ENCODE measurements around the gene GJA9. TPM values are rescaled to one million over a fixed set of nuclear protein-coding genes. Genes with fewer than 3 reads are reported as not detected.

GJA9 gene
- total and polyA plus RNA-seq, 2 experiments from 2014 or later = 0.21 TPM; not detected in 1

GRCh38 chr1:38858833-38859560 is 22.4 kb downstream of the GJA9 start (continued):
- TF ChIP-seq, protein P1, sequence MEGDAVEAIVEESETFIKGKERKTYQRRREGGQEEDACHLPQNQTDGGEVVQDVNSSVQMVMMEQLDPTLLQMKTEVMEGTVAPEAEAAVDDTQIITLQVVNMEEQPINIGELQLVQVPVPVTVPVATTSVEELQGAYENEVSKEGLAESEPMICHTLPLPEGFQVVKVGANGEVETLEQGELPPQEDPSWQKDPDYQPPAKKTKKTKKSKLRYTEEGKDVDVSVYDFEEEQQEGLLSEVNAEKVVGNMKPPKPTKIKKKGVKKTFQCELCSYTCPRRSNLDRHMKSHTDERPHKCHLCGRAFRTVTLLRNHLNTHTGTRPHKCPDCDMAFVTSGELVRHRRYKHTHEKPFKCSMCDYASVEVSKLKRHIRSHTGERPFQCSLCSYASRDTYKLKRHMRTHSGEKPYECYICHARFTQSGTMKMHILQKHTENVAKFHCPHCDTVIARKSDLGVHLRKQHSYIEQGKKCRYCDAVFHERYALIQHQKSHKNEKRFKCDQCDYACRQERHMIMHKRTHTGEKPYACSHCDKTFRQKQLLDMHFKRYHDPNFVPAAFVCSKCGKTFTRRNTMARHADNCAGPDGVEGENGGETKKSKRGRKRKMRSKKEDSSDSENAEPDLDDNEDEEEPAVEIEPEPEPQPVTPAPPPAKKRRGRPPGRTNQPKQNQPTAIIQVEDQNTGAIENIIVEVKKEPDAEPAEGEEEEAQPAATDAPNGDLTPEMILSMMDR (conservative IDR thresholded peaks at IDR 0.05; ENCODE audit: low read depth in 2 of 2) = no peak
- TF ChIP-seq, protein P2, sequence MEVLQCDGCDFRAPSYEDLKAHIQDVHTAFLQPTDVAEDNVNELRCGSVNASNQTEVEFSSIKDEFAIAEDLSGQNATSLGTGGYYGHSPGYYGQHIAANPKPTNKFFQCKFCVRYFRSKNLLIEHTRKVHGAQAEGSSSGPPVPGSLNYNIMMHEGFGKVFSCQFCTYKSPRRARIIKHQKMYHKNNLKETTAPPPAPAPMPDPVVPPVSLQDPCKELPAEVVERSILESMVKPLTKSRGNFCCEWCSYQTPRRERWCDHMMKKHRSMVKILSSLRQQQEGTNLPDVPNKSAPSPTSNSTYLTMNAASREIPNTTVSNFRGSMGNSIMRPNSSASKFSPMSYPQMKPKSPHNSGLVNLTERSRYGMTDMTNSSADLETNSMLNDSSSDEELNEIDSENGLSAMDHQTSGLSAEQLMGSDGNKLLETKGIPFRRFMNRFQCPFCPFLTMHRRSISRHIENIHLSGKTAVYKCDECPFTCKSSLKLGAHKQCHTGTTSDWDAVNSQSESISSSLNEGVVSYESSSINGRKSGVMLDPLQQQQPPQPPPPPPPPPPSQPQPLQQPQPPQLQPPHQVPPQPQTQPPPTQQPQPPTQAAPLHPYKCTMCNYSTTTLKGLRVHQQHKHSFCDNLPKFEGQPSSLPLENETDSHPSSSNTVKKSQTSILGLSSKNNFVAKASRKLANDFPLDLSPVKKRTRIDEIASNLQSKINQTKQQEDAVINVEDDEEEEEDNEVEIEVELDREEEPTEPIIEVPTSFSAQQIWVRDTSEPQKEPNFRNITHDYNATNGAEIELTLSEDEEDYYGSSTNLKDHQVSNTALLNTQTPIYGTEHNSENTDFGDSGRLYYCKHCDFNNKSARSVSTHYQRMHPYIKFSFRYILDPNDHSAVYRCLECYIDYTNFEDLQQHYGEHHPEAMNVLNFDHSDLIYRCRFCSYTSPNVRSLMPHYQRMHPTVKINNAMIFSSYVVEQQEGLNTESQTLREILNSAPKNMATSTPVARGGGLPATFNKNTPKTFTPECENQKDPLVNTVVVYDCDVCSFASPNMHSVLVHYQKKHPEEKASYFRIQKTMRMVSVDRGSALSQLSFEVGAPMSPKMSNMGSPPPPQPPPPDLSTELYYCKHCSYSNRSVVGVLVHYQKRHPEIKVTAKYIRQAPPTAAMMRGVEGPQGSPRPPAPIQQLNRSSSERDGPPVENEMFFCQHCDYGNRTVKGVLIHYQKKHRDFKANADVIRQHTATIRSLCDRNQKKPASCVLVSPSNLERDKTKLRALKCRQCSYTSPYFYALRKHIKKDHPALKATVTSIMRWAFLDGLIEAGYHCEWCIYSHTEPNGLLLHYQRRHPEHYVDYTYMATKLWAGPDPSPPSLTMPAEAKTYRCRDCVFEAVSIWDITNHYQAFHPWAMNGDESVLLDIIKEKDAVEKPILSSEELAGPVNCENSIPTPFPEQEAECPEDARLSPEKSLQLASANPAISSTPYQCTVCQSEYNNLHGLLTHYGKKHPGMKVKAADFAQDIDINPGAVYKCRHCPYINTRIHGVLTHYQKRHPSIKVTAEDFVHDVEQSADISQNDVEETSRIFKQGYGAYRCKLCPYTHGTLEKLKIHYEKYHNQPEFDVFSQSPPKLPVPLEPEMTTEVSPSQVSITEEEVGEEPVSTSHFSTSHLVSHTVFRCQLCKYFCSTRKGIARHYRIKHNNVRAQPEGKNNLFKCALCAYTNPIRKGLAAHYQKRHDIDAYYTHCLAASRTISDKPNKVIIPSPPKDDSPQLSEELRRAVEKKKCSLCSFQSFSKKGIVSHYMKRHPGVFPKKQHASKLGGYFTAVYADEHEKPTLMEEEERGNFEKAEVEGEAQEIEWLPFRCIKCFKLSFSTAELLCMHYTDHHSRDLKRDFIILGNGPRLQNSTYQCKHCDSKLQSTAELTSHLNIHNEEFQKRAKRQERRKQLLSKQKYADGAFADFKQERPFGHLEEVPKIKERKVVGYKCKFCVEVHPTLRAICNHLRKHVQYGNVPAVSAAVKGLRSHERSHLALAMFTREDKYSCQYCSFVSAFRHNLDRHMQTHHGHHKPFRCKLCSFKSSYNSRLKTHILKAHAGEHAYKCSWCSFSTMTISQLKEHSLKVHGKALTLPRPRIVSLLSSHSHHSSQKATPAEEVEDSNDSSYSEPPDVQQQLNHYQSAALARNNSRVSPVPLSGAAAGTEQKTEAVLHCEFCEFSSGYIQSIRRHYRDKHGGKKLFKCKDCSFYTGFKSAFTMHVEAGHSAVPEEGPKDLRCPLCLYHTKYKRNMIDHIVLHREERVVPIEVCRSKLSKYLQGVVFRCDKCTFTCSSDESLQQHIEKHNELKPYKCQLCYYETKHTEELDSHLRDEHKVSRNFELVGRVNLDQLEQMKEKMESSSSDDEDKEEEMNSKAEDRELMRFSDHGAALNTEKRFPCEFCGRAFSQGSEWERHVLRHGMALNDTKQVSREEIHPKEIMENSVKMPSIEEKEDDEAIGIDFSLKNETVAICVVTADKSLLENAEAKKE (CRISPR knock-in tag; IDR thresholded peaks at IDR 0.05) = no peak
- TF ChIP-seq STAT1 (IDR thresholded peaks at IDR 0.05; ENCODE audit: unreplicated experiment) = no peak
- no peak for TF ChIP-seq NANOG (IDR thresholded peaks at IDR 0.05; ENCODE audit: borderline replicate concordance)

- no peak overlapping the region for H3K27ac ChIP-seq (ENCODE audit: low read depth)
- H3K9me2 ChIP-seq (ENCODE audit: insufficient read depth) = no peaks in the 10 kb centered on the region
- H3K27me3 Mint-ChIP-seq (ENCODE audit: insufficient read depth, low read depth, poor library complexity) = no peaks in the 10 kb centered on the region
- H3F3A ChIP-seq (replicated peaks; ENCODE audit: low read depth) = no peaks in the 10 kb centered on the region
- no peak overlapping the region for H3K4me3 ChIP-seq
- DNase-seq (ENCODE audit: low spot score) = no peak
- no peak for TF ChIP-seq STAT1 (IDR thresholded peaks at IDR 0.05; ENCODE audit: unreplicated experiment)
- TF ChIP-seq ZNF114 (CRISPR knock-in tag; IDR thresholded peaks at IDR 0.05) = no peak
- TF ChIP-seq EZH2phosphoT487 (IDR thresholded peaks at IDR 0.05; ENCODE audit: unreplicated experiment) = no peak
- 0 out of 3 replicates have a peak, but pooled peaks cover 2% of the 10 kb centered on the region for H3K4me1 Mint-ChIP-seq
- H3K4me3 Mint-ChIP-seq = no peak overlapping the region
- peaks cover 19% of the 10 kb centered on the region; the same call in 1 of the 2 replicates for H4K20me1 ChIP-seq (replicated peaks; ENCODE audit: insufficient read depth)
- ATAC-seq = no peak
- no peak overlapping the region for H2AFZ ChIP-seq
- H3K36me3 Mint-ChIP-seq (ENCODE audit: low read depth) = peaks cover 24% of the 10 kb centered on the region; the same call in 2 of the 3 replicates
- H3K4me1 ChIP-seq (ENCODE audit: insufficient read depth) = no peaks in the 10 kb centered on the region
- no peak overlapping the region for H3K4me2 ChIP-seq
- H3K27ac Mint-ChIP-seq = no peak overlapping the region
- peaks cover 16% of the 10 kb centered on the region for H3K79me2 ChIP-seq (replicated peaks; ENCODE audit: insufficient read depth)
- no peaks in the 10 kb centered on the region for H3K9me3 Mint-ChIP-seq
- H3K36me3 ChIP-seq (ENCODE audit: insufficient read depth) = peaks cover 44% of the 10 kb centered on the region; the same call in 1 of the 2 replicates
- no peaks in the 10 kb centered on the region for H3K27me3 ChIP-seq (ENCODE audit: insufficient read depth)
Observed at GRCh38 chr1:38852780-38853179, 28.6 kb downstream of the GJA9 start.
